Measurements from ENCODE around the gene SNPH.
A peak's percentile ranks its signal among the peaks of the same experiment; 100 is the strongest.

Gene SNPH

DNA sequence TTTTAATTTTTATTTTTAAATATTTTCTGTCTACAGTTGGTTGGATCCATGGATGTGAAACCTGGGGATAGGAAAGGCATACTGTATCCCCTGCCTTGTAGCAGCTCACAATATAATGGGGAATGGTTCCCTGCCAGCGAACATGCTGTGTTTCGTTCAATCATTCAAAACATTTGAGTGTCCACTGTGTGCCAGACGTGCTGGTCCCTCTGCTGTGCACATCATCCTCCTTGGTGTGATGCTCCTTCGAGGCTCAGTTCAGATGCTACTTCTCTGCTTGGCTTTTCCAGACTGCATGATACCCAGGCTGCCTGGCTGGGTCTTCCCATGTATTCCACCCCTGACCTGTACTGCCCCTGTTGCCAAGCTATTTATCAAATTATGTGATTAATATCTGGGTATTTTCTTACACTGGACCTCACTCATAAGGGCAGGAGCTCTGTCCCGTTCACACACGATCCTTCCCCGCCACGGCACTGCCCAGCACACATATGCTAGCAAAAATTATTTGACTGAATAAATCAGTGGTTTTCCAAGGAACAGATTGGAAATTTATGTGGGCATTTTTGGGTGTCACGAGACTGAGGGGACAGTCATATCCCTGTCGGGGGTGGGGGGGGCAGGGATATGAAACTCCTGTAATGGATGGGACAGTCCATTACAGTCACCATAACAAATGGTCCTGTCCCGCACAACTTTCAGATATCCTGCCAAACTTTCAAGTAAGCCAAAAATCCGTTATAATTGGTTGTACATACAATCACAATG is 57.9 kb downstream of the SNPH start:
- no peak for DNase-seq (ENCODE audit: low read depth)

DNA sequence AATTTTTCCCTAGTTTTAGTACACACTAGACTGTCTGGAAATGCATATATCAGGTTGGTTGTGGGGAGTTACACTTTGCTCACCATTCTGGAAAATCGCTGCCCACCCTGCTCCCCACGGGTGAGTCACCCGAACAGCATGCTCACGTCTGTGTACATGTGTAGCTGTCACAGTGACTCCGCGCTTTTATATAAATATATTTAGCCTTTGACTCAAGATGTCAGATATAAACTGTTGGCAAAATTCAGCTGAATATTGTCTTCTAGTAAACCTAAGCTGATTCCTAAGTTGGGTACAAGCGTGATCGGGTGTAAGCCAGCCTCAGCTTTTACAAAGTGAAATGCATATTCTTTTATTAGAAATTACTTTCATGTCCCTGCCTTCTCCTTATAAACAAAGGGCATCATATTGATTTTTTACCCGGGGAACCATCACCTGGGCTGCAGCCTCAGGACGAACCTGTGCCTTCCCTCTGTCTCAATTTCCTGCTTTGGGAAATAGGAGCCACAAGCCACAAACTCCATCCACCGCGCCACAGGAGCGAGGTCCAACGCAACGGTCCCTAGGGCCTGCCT is 58.6 kb downstream of the SNPH start:
- DNase-seq (ENCODE audit: low read depth), result peak; percentile 77

DNA sequence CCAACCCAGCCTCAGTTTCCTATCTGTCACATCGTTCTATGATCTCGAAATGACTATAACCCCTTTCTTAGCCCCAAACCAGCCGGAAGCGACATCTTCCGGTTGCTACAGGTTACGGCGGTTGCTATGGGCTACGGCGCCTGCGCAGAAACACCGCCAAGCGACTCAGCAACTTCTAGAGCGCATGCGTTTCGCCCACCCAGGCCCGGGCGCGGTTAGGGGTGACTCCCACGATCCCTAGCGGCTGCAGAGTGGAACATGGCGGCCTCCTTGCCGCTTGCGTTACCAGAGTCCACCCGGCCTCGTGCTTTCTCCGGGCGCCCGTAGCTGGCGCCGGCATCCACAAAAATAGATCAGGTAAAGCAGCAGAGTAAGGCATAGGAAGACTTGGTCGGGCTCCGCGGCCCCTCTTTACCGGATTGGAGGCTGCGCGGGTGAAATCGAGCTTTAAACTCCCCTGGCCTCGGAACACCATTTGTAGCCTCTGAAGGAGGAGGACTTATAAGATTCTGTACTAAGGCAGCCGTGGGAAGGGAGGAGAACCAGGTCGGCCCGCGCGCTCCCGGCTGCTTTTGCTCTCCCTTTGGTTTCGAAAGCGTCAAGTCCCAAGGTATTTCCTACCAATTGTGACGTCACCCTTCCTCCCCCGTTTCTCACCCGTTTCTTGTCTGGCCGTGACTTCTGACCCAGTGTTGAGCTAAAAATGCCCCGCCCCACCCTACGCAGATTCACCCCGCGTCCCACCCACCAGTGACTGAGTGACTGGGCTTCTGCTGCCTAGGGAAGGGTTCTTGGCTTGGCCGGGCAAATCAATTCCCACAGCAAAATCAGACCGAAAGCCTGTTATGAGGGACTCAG is 59.3 kb downstream of the SNPH start:
- DNase-seq (ENCODE audit: low read depth), result peak; percentile 98

DNA sequence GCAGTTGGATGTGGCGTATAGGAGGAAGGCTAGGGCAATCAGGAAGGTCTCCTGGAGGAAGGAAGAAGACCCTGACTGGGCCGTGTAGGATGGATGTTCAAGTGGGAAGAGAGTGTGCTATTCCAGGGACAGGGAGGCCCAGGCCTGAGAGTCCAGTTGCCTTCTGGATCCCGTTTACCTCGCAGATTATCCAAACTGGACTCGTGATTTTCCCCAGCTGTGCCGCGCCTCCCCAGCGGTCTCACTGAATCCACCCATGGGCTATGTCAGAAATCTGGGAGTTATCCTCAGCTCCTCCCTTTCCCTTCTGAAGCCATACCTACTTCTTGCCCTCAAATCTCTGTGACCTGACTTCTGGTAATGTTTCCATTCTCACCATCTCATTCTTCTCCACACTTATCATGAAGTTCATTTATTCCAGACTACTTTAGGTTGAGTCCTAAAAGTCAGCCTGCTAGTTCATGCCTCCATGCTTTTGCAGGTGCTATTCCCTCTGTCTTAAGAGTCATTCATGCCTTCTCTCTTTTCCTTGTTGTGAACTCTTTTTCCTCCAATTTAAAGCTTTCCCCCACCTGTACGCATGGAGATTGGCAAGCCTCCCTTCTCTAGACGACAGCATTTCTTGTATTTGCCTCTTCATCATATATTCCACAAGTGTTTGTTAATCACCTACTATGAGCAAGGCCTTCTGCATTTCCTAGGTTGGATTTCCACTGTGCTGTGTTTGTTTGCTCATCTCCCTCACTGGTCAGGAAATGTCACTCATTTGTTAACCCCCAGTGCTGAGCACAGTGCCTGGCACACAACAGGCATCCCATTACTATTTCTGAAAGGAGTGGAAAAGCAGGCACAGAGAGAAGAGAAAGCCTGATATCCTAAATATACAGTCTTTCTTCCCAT is 60.2 kb downstream of the SNPH start:
- peak; percentile 62 for DNase-seq (ENCODE audit: low read depth)

DNA sequence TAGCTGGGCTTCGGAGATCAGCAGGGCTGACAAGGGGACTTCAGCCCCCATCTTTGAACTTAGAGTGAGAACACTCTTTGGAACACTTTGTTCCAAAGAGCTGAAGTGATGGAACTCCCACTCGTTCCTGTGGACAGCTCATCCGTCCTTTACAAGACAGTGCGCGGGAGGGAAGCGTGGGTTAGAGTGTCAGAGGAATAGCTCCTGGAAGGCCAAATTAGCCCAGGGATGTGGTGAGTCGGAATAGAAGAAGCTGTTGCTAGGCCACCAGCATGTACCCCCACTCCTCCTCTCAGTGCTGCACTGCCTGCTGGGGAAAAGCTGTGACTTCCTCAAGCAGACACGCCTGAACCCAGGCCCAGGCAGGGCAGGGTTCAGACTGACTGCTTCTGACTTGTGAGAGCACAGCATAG is 61.2 kb downstream of the SNPH start:
- peak; percentile 47 for DNase-seq (ENCODE audit: low read depth)

DNA sequence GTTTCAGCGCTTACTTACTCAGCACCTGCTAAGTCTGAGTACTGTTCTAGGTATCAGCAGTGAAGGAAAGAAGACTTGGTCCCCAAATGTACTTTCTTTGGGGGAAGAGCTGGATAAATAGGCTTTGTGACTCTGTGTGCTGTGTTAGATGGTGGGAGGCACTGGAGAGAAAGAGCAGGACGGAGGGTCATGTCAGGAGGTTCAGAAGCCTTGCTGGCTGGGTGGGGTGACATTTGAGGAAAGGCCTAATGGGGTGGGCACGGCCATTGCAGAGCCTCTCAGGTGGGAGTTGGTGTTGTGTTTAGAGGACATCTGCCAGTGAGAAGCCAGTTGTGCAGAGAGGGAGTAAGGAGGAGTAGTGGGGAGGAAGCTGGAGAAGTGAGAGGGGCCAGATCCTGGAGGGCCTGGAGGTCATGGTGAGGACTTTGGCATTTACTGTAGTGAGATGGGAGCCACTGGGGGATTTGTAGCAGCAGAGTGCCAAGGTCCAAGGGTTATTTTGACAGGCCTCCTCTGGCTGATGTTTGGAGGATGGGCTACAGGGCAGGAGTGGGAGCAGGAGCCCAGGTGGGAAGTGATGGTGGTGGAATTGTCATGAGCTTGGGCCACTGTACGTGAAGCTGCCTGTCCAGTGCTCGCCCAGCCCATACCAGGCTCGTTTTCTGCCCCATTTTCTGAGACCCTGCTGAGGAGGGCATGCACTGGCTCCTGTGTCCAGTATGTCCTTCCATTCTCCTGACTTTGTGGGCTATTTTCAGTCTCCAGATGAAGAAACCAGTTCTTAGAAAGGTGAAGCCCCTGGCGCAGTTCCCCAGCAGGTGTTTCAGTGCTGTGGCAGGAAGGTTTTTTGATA is 62.0 kb downstream of the SNPH start:
- DNase-seq (ENCODE audit: low read depth), result no peak

DNA sequence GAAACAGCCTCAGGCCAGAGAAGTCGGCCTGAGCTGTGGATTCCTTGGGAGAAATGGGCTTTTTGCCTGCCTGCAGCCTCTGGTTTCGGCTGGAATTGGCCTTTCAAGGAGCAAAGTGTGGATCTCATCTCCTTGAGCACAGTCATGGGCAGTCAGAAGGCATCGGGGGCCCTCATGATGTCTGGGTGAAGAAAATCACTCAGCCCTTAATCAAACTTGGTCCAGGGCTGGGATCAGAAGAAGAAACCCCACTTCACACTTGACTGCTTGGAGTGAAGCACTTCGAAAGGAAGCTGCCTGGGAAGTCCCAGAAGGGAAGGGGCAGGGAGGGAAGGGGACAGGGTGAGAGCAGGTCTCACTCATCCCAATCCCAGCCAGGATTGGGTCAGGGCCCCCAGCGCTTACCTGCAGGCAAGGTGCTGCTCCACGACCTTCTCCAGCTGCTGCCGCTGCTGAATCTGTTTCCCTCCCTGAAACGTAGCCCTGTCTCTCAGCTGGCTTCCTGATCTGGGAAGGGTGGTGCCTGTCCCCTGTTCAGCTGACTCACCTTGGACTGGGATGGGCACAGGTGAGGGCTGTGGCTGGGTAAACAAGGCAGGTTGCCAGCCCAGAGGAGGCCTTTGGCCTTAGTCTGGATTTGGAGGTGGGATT is 62.7 kb downstream of the SNPH start, which contains the start of gene SDCBP2:
Gene SDCBP2, minus strand, starts transcription at position 460 of the 651 bp plus-strand sequence. CDS start 8,723 bp downstream, outside the sequence.
- no peak for DNase-seq (ENCODE audit: low read depth)

DNA sequence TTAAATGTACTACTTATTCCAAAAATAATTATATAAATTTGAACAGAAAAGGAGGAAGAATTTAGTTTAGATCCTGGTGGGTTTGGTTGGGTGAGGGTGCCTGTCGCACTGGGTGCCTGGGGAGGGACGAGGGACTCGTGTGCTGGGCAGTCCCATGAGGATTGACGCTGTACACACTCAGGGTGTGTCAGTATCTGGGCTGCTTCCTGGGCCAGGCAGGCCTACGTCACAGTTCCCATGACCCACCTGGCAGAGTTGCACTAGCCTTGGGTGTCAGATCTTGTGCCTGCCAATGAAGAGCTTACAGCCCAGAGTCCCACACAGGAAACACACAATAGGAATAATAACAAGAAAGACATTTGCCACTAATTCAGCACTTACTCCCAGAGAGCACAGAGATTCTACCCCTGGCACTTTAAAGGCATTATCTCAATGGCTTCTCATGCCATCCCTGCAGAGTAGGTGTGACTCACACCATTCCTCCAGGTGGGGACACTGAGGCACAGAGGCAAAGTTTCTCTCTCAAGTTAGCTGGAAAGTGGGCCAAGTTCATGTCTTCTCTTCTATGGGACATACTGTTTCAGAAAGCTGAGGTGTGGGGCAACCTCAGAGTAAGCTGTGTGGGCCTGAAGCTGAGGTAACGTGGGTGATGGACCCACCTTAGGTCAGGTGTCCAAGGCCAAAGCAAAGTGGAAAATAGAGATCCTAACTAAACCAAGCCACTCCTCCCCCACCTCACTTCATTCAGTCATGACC is 64.2 kb downstream of the SNPH start:
- peak; percentile 54 for DNase-seq (ENCODE audit: low read depth)

DNA sequence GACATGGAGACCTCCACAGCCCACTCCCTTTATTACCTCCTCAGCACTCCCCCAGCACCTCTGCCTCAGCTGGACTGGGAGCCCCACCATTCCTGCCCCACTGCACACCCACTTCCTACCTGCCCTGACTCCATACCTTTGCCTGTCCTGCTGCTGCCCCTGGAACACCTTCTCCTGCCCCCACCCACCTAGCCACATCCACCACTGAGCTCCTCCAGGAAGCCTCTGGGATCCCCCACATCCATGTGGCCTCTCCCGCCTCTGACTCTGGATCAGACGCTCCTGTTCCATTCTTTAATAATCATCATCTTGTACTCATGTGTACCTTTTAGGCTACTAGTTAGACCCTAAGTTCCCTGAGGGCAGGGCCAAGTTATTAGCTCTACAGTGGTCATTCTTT is 65.0 kb downstream of the SNPH start:
- DNase-seq (ENCODE audit: low read depth), result no peak

DNA sequence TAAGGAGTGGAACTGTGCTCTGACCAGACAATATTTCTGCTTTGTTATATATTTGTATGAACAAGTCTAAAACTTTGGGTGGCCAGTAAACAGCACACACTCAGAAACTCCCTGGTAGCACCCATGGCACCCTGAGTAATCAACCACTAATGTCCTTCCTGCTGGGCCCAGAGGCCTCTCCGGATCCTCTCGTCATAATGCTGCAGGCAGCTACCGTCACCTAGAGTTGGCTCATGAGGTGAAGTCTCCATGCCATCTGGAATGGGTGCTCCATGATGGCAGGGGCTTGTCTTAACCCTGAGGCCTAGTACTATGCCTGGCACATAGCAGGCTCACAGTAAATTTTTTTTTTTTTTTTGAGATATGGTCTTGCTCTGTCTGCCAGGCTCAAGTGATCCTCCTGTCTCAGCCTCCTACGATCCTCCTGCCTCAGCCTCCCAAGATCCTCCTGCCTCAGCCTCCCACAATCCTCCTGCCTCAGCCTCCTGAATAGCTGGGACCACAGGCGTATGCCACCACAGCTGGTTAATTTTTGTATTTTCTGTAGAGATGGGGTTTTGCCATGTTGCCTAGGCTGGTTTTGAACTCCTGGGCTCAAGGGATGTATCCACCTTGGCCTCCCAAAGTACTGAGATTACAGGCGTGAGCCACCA is 65.8 kb downstream of the SNPH start:
- DNase-seq (ENCODE audit: low read depth), result no peak

DNA sequence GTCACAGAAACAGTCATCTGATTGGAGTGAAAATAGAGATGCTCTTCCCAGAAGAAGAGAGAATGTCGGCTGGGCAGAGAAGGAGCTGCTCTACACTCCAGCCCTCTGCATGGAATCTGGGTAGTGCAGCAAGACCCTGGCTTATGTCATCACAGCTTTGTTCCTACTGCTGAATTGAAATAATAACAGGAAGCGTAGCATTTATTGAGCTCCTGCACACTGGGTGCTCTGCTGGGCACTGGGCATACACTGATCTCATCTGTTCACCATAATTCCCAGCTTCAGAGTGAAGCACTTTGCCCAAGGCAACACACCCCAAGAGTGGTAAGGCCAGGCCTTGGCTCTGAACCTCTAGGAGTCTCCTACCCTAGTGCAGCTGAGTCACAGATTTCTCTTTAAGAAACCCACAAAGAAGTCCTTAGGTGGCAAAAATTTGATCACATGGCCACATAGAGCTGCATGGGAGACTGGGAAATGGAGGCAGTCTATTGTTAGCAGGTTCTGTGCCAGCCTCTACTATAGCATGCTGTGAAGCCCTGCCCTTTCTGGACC is 66.7 kb downstream of the SNPH start:
- no peak for DNase-seq (ENCODE audit: low read depth)

DNA sequence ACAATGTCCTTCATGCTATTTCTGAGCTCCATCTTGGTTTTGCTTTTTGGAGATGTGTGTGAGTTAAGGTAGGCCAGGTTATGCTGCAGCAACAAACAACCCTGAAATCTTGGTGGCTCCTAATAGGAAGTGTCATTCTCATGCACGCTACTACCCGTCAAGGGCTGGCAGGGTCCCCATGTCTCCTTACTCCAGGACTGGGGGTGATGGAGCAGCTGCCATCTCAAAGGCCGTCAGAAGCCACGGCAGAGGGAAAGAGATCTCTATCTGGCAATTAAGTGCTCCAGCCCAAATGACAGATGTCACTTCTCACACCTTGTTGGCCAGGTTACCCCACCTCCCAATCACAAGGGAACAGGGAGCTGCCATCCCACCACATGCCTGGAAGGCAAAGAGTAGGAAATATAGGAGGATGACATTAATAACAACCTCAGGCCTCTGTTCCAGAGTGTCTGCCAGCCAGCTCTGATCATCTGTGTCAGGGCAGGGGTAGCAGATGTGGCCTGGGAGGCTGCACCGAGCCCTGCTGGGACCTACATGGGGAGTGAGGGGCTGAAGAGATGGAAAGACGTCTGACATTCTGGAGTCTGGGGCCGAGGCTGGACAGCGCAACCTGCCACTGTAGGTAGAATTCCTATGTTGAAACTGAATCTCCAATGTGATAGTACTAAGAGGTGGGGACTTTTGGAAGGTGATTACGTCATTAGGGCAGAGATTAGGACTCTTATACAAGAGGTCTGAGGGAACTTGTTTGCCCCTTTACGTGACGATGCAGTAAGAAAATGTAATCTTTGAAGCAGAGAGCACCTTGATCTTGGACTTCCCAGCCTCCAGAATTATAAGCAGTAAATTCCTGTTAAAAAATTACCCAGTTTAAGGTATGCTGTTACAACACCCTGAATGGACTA is 67.6 kb downstream of the SNPH start:
- no peak for DNase-seq (ENCODE audit: low read depth)

DNA sequence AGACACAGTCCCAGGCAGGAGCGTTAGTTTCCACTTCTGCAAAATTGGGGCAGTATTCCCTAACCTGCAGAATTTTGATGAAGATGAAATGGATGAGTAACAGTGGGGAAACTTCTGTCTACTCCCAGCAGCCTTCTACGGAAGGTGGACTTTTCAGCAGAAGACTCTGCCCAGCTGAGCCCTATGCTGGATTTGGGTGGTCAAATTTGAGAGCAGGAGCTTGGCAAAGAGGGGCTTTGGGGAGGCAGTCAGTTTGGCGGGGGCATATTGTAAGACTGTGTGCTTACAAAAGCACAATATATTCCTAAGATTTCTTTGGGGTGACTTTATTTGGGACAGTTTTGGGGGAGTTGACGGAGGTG is 68.3 kb downstream of the SNPH start:
- DNase-seq (ENCODE audit: low read depth), result no peak

DNA sequence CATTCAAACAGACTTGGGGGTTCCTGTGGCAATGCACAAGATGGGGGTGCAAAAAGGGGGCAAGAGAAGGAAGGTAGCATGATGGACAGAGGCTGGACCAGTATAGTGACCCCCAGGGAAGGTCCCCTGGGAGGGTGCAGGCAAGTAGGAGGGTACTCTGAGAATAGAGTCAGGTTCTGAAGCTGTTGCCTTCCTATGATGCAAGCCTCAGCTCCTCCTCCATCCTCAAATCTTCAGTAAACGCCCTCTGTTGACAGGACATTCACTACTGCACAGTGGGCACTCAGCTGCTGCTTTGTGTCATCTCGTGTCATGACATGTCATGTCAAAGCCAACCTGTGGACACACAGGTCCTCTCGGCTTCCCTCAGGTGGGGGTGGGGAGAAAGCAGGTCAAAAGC is 68.7 kb downstream of the SNPH start:
- DNase-seq (ENCODE audit: low read depth), result no peak

DNA sequence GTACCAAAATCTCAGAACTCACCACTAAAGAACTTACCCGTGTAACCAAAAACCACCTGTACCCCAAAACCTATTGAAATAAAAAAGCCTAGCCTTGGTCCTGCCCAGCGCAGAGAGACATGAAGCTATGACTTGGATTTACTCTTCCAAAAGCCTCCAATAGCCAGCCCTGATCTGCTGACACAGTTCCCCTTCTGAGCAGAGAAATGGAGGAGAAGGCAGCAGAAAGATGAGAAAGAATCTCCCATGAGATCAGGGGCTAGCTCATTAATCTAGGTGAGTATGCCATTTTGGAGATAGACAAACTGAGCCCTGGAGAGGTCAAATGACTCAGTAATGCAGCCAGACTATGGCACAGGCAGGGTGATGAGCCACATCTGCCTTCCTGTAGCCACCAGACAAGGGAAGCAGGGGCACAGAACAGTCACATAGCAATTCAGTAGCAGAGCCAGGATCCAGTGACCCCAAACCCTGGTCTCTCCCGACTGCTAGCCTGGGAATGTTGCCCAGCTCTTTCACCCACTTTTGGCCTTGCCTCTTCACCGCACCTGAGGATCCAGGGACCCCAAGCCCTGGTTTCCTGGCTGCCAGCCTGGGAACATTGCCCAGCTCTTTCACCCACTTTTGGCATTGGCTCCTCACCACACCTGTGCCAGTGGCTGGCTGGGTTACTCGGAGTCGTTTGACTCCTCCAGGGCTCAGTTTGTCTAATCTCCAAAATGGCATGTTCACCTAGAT is 70.0 kb downstream of the SNPH start:
- no peak for DNase-seq (ENCODE audit: low read depth)

DNA sequence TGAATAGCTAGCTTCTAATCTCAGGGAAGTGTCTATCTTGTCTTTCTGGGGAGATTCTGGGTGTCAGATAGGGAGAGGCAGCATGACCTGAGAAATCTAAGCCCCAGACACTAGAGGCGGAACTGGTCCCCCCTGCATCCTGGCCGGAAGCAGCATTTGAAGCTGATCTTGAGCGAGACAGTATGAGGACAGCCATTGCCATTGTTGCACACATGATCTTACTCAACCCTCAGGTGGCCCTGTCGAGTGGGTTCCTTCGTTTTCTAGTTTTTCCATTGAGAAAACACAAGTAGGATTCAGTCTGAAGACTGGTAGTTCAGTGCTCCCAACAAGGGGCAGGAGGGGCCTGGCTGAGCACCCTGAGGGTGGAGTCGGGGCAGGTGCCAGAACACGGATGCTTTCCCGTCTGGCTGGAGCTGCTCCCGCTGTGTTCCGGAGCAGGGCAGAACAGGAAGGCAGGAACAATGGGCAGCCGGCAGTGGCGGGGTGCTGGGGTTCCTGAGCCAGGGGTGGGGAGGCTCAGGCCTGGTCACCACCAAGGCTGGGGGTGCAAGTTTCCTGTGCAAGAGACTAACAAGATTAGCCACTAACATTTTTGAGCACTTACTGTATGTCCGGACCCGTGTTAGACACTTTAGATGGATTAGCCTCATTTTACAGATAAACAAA is 70.7 kb downstream of the SNPH start:
- no peak for DNase-seq (ENCODE audit: low read depth)
